Vagina (tissue), 2 donors: Measurements from ENCODE around the gene FAM135A.

Experiments
- POLR2A ChIP-seq, 2 donors: fragments of 450-650 bp; IDR thresholded peaks; one replicate each; pipeline ENCODE4 v1.6.1; 2017; ENCODE audit warnings: antibody characterized with exemption in 2 of 2, mild to moderate bottlenecking in 2 of 2, moderate library complexity in 2 of 2
- POLR2AphosphoS5 ChIP-seq, 2 donors: sonication (generic); formaldehyde crosslinking; IDR thresholded peaks; one replicate each; pipeline ENCODE4 v1.9.0; 2017; ENCODE audit warnings: antibody characterized with exemption in 2 of 2, mild to moderate bottlenecking in 2 of 2, low read depth in 1 of 2; ENCODE audit not compliant: insufficient read depth in 1 of 2
- TF ChIP-seq, protein P1 (sequence below), 3 experiments: fragments of 450-650 bp in 2 of 3; fragments of 200-600 bp in 1 of 3; sonication (generic) in 1 of 3; IDR thresholded peaks; one replicate each; pipeline ENCODE4 v1.5.1; 2017 to 2019; ENCODE audit warnings: antibody characterized with exemption in 3 of 3, mild to moderate bottlenecking in 2 of 3, moderate library complexity in 2 of 3

DNA sequence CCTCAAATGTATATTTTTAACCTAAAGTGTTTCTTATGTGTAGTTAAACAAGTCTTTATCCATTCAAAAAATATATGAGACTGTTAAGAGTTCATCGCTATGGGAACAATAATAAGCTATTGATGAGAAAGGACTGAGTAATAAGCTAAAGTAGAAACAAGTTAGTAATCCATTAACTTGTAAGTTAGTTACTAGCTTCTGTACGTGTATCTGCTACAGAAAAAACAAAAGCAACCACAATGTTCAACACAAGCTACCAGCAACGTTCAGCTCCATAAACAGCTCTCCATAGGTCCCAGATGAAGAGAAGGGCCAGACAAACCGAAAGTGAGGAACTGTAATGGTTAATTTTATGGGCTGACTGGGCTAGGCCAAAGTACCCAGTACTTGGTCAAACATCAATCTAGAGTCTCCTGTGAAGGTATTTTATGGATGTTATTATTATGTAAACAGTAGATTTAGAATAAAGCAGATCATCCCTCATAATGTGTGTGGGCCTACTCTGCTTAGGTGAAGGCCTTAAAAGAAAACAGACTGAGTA is 33.8 kb upstream of the FAM135A start:
- TF ChIP-seq, protein P1, sequence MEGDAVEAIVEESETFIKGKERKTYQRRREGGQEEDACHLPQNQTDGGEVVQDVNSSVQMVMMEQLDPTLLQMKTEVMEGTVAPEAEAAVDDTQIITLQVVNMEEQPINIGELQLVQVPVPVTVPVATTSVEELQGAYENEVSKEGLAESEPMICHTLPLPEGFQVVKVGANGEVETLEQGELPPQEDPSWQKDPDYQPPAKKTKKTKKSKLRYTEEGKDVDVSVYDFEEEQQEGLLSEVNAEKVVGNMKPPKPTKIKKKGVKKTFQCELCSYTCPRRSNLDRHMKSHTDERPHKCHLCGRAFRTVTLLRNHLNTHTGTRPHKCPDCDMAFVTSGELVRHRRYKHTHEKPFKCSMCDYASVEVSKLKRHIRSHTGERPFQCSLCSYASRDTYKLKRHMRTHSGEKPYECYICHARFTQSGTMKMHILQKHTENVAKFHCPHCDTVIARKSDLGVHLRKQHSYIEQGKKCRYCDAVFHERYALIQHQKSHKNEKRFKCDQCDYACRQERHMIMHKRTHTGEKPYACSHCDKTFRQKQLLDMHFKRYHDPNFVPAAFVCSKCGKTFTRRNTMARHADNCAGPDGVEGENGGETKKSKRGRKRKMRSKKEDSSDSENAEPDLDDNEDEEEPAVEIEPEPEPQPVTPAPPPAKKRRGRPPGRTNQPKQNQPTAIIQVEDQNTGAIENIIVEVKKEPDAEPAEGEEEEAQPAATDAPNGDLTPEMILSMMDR (IDR thresholded peaks at IDR 0.05): no peak
- TF ChIP-seq POLR2A (IDR thresholded peaks at IDR 0.05) (no peak), POLR2AphosphoS5 (IDR thresholded peaks at IDR 0.05; ENCODE audit: insufficient read depth in 1 of 2, low read depth in 1 of 2) (no peak)
